ENCODE measurements around the gene PLA2G5.
A peak's percentile ranks its signal among the peaks of the same experiment; 100 is the strongest.
"Not testable (repeated sequence)": the region's sequence is repeated elsewhere in the genome, so short reads cannot be mapped to it uniquely, and the experiment has no call there.

PLA2G5 gene

GRCh38 chr1:20117236-20117635 is 47.2 kb downstream of the PLA2G5 start:
- no peak for DNase-seq (ENCODE audit: low read depth)

- DNase-seq (ENCODE audit: low read depth) = no peak
Measured at GRCh38 chr1:20119347-20119746, 49.4 kb downstream of the PLA2G5 start, which contains the start of gene PLA2G2D. Gene PLA2G2D, minus strand, starts transcription at chr1:20119536. Its CDS starts 38 bp downstream, at chr1:20119498.

- no peak for DNase-seq (ENCODE audit: low read depth)
Measured at GRCh38 chr1:20120796-20121195, 50.8 kb downstream of the PLA2G5 start.

GRCh38 chr1:20123722-20124455 is 53.9 kb downstream of the PLA2G5 start:
- DNase-seq (ENCODE audit: low read depth) = no peak

- peak; percentile 72 for DNase-seq (ENCODE audit: low read depth)
Measured at GRCh38 chr1:20124456-20125057, 54.6 kb downstream of the PLA2G5 start.

DNA sequence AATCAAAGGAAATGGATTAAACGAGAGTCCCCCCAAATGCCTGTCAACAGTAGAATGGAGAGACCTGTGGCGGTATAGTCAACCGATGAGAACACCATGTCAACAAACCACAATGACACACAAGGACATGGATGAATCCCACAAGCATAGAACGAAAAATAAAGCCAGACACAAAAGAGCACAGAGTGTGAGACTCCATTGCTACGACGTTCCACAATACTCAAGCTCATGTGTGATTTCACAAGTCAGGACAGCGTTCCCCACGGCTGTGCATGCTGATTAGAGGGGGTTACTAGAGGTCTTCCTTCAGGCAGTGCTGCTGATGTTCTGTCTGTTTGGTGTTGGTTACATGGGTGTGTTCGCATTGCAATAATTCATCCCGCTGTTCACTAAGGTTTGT is 55.1 kb downstream of the PLA2G5 start:
- no peak for DNase-seq (ENCODE audit: low read depth)

DNA sequence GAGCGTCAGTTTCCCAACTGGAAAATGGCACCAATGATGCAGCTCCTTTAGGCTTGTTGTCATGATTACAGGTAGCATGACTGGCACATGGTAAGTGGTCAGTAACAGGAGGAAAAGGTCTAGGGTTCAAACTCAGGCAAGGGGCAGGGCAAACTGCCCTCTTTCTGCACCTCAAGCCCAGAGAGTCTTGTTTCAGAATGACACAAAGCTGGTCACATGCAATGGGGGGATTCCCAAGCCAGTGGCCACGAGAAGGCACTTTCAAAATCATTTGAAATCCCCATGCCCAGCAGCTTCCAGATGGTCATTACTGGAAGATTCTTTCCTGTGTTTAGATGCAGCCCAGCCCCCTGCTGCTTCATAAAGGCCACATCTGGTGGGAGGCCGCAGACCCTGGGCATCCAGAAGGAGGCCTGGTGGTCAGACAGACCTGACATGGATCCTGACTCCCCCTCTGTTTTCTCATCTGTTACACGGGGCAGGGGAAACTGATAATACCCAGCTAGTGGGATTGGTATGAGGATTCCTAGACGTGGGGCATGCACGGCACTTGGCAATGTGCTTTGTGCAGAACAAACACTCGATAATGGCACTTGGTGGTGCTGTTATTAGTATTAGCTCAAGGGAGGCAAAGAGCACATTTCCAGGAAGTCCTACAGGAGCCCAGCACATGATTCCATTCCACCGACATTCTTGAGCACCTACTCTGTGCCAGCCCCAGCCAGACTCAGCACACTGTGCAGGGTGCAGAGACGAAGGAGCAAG is 56.2 kb downstream of the PLA2G5 start:
- no peak for DNase-seq (ENCODE audit: low read depth)

DNA sequence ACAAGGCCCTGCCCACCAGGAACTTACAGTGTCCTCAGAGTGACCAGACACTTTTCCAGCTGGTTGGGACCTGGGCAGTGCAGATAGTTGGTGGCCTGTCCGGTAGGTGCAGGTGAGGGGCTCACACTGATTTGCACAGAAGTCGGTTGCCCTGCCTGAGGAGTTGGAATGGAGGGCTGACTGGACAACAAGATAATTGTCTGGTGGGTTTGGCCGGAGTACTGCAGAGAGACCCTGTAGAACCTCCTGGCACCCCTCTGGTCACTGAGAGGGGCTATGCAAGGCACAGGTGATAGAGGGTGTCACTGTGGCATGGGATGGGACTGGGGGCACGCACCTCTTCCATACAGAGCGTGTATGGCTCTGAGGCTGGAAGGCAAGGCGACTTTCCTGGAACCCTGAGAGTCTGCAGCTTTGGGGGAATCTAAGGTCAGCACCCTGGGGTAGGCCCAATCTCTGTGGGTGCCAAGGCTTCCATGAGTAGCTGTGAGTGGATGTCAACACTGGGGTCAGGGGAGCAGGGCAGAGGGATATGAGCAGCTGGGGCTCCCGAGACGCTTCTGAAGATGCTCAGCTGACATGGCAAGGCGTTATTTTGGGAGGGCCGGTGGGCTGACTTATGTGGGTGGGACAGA is 56.9 kb downstream of the PLA2G5 start:
- no peak for DNase-seq (ENCODE audit: low read depth)

DNA sequence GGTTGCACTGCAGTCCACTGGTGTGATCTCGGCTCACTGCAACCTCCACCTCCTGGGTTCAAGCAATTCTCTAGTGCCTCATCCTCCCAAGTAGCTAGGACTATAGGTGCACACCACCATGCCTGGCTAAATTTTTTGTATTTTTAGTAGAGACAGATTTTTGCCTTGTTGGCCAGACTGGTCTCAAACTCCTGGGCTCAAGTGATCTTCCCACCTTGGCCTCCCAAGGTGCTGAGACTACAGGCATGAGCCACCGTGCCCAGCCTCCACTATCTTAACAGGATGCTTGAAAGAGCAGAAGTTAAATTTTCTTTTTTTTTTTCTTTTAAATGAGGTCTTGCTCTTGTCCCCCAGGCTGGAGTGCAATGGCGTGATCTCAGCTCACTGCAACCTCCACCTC is 60.5 kb downstream of the PLA2G5 start:
- not testable (repeated sequence) for DNase-seq (ENCODE audit: low read depth)

DNA sequence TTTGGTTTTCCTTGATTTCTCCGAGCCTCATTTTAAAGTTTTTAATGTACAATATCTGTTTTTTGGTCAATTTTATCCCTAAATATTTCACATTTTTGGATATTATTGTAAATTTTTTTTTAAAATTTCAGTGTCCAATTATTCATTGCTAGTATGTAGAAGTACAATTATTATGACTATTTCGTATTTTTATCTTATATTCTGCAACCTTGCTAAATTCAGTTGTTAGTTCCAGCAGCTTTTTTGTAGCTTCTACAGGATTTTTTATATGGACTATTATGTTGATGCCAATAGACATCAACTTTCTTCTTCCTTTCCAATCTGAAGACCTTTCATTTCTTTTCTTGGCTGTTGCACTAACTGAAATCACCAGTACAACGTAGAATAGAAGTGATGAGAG is 65.0 kb downstream of the PLA2G5 start:
- no peak for DNase-seq (ENCODE audit: low read depth)

- no peak for DNase-seq (ENCODE audit: low read depth)
Measured at GRCh38 chr1:20136249-20136648, 66.3 kb downstream of the PLA2G5 start.

DNA sequence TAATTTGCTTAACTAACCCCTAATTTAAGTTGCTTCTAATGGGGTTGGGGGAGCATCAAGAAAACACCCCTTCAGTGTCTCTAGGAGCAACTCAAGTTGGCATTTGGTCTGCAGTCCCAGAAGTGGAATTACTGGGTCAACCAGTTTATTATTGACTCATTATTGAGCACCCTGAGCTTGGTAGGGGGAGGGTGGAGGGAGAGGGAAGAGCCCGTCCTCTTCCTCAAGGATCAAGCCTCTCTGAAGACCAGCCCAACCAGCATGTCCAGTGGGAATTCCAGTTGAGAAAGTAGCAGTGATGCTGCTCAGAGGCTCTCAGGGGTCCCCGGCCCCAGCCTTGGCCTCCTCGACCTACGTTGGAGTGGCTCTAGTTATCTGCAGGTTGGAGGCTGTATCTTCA is 67.1 kb downstream of the PLA2G5 start:
- DNase-seq (ENCODE audit: low read depth) = no peak

GRCh38 chr1:20137604-20138003 is 67.6 kb downstream of the PLA2G5 start:
- DNase-seq (ENCODE audit: low read depth) = no peak

DNA sequence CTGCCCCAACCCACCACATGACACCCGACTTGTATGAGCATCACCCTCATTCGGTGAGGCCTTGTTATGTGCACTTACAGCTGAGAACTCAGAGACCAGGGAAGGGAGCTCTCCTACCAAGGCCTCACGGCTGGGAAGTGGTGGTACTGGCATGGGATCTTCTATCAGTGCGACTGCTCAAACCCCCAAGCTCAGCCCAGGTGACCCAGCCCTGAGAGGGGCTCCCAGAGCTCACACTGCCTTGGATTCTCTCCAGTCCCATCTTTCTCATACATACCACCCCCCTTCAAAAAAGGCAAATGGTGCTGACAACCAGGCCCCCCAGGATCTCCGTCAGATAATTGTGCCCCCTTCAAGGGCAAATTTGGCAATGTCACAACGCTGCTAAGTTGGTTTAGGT is 68.4 kb downstream of the PLA2G5 start:
- no peak for DNase-seq (ENCODE audit: low read depth)

DNA sequence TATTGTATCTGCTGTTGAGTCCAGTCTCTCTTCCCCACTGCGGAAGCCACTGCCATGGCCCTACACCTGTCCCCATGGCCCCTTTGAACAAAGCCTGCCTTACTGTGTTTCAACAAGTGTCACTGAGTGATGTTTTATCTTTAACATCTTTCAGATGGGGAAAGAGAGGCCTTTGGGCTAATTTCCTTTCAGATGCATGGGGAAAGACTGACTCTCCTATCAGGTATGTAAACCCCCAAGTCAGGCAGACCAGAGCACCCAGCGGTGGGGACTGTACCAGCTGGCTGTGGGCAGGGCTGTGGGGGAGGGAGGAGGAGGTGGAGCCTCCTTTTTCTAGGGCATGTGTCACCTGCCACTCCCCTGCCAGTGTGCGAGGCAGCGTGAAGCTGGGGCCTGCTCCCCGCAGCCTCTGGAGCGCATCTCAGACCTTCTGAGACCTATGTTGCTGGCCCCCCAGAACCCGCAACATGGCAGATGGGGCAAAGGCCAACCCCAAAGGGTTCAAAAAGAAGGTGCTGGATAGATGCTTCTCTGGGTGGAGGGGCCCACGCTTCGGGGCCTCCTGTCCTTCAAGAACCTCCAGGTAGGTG is 69.1 kb downstream of the PLA2G5 start, which contains the start of gene PLA2G2F:
TSS of gene PLA2G2F (plus strand) at position 363 of the 590 bp plus-strand sequence. CDS start at position 468, 105 bp downstream.
- no peak for DNase-seq (ENCODE audit: low read depth)

DNA sequence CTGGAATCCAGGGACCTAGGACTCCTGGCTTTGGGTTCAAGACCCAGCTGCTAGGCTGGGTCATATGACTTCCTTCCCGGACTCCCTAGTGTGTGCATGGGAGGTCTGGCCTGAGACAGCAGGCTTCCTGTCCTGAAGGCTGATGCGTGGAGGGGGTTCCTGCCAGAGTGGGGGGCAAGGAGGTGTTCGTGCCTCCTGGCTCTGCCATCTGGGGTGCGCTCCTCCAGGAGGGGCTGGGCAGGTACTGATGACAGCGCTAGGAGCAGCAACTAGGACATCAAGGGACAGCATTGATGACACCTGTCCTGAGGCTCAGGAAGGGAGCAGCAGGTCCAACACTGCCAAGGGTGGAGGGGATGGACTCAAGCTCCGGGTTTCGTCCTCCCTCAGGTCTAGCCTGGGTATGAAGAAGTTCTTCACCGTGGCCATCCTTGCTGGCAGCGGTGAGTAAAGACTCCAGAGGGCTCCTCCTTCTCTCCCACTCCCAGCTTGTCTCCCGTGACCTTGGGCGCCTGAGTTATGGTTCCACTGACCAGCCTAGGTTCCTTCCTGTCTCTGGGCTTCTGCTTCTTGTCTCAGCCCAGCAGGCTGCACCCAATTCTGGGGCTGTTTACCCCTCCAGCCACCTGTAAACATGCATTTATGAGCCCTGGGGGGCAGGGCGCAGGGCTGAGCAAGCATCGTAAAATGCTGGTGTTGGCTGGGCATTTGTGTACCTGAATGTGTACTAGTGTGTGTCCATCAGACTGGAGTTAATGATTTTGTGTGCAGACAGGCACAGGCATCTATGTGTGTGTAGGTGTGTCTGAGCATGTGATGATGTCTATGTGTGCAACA is 70.0 kb downstream of the PLA2G5 start:
- DNase-seq (ENCODE audit: low read depth) = no peak

- no peak for DNase-seq (ENCODE audit: low read depth)
Measured at GRCh38 chr1:20141001-20141400, 71.0 kb downstream of the PLA2G5 start.

- no peak for DNase-seq (ENCODE audit: low read depth)
Measured at GRCh38 chr1:20141466-20141865, 71.5 kb downstream of the PLA2G5 start.
